HCT116 (cell line): ENCODE results near the gene SP3.

ENCODE experiments used
- CEBPB ChIP-seq: IDR thresholded peaks from 2 replicates; pipeline ENCODE4 v1.6.1; 2012; ENCODE audit warnings: low read depth
- ELF1 ChIP-seq: IDR thresholded peaks from 2 replicates; pipeline ENCODE4 v1.6.1; 2012; ENCODE audit warnings: low read depth, borderline replicate concordance
- POLR2AphosphoS5 ChIP-seq: IDR thresholded peaks from 2 replicates; pipeline ENCODE4 v1.6.1; 2011; ENCODE audit warnings: mild to moderate bottlenecking, low read depth, low read length, moderate library complexity
- TF ChIP-seq, protein P1 (sequence below), 3 experiments: fragments of 200-600 bp in 1 of 3; sonication (generic) in 1 of 3; IDR thresholded peaks in 2 of 3; conservative IDR thresholded peaks in 1 of 3; 2 replicates each; pipeline ENCODE4 v1.5.1; 2012 to 2017; ENCODE audit warnings: low read depth in 2 of 3, low read length in 2 of 3, antibody characterized with exemption in 1 of 3, borderline replicate concordance in 1 of 3, control low read depth in 1 of 3, mild to moderate bottlenecking in 1 of 3, mixed read lengths in 1 of 3, mixed run types in 1 of 3, moderate library complexity in 1 of 3; ENCODE audit not compliant: insufficient read depth in 1 of 3

DNA sequence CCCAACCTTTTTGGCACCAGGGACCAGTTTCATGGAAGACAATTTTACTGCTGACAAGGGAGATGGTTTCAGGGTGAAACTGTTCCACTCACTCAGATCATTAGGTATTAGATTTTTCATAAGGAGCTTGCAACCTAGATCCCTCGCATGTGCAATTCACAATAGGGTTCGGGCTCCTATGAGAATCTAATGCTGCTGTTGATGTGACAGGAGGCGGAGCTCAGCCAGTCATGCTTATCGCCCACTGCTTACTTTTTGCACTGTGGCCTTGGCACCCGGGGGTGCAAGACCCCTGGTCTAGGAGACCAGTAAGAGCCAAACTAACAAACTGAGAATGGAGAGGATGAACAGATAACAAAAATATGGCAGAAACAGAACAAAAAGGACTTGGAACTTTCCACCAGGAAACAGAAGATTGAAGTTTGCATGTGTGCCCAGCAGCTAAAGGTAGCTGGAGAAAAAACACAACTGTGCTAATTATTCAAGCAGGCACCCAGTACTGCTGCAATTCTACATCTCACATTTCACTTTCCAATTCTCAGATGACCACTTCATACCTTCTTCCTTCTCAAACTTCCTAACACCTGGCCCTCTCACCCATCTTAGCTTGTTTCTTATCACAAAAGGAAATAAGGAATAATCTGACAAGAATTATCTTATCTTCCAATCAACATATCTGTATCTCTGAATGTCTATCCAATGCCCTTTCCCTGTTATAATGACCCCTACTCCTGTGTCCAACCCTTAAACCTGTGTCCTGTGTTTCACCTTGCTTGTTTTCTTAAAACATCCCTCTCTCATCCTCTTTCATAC, 24.8 kb downstream of the SP3 start:
- TF ChIP-seq CEBPB (no peak), POLR2AphosphoS5 (no peak), ELF1 (no peak)
- TF ChIP-seq, protein P1, sequence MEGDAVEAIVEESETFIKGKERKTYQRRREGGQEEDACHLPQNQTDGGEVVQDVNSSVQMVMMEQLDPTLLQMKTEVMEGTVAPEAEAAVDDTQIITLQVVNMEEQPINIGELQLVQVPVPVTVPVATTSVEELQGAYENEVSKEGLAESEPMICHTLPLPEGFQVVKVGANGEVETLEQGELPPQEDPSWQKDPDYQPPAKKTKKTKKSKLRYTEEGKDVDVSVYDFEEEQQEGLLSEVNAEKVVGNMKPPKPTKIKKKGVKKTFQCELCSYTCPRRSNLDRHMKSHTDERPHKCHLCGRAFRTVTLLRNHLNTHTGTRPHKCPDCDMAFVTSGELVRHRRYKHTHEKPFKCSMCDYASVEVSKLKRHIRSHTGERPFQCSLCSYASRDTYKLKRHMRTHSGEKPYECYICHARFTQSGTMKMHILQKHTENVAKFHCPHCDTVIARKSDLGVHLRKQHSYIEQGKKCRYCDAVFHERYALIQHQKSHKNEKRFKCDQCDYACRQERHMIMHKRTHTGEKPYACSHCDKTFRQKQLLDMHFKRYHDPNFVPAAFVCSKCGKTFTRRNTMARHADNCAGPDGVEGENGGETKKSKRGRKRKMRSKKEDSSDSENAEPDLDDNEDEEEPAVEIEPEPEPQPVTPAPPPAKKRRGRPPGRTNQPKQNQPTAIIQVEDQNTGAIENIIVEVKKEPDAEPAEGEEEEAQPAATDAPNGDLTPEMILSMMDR (IDR thresholded peaks at IDR 0.05 in 2 of 3, conservative IDR thresholded peaks at IDR 0.05 in 1 of 3; ENCODE audit: borderline replicate concordance in 1 of 3, insufficient read depth in 1 of 3, low read depth in 2 of 3, low read length in 2 of 3): no peak
